ENCODE measurements around the gene ECHS1. TPM values are rescaled to one million over a fixed set of nuclear protein-coding genes. Genes with fewer than 3 reads are reported as not detected.
A peak's percentile ranks its signal among the peaks of the same experiment; 100 is the strongest.

Gene ECHS1
- total RNA-seq, 2 experiments from 2014 or later, result 47.0 to 48.5 TPM

DNA sequence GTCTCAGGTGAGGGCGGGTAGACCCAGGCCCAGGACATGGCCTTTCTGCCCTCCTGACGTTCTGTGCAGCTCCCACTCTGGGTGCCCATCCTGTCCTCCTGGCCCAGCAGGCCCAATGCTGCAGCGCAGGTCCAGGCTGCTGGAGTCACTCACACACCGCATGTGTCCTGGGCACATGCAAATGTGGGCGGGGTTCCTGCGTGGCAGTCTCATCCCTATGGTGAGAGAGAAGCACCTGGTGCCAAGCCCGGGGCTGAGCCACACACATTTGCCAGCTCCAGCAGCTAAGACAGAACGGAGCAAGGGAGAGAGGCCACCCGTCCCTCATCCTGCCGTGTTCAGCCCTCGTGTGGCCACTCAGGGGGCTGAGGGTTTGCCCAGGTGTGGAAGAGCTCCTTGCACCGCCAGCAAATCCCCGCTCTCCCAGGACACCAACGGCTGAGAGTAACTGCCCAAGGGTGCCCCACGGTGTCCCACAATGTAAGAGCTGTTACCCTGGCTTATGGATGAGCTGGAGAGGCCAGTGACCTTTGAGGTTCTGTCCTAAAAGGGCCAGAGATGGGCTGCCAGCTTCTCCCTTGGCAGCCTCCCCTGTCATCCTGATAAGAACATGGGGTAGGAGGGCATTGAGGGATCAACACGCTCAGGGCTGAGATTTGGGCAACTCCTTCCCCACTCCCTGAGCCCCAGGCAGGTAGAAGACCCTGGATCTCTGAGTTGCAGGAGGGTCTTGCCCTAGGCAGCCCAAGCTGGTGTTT lies 19.8 kb downstream of the ECHS1 start:
- Mint-ChIP-seq H3K4me1 (ENCODE audit: low read depth) (peaks cover 6% of the 10 kb centered on the region), H3K4me3 (no peak overlapping the region), H3K27ac (no peak overlapping the region), H3K9me3 (ENCODE audit: insufficient read depth) (no peaks in the 10 kb centered on the region), H3K36me3 (ENCODE audit: low read depth) (no peaks in the 10 kb centered on the region), H3K27me3 (ENCODE audit: low read depth) (peaks cover 5% of the 10 kb centered on the region)
- DNase-seq (no peak), ATAC-seq (no peak)
- POLR2A ChIA-PET, result no interaction called here
- CTCF ChIA-PET, result interaction anchor here (2.8 kb wide), 1 partner anchor 23 kb away, joined by 10 read pairs; no protein-coding TSS in a partner anchor

DNA sequence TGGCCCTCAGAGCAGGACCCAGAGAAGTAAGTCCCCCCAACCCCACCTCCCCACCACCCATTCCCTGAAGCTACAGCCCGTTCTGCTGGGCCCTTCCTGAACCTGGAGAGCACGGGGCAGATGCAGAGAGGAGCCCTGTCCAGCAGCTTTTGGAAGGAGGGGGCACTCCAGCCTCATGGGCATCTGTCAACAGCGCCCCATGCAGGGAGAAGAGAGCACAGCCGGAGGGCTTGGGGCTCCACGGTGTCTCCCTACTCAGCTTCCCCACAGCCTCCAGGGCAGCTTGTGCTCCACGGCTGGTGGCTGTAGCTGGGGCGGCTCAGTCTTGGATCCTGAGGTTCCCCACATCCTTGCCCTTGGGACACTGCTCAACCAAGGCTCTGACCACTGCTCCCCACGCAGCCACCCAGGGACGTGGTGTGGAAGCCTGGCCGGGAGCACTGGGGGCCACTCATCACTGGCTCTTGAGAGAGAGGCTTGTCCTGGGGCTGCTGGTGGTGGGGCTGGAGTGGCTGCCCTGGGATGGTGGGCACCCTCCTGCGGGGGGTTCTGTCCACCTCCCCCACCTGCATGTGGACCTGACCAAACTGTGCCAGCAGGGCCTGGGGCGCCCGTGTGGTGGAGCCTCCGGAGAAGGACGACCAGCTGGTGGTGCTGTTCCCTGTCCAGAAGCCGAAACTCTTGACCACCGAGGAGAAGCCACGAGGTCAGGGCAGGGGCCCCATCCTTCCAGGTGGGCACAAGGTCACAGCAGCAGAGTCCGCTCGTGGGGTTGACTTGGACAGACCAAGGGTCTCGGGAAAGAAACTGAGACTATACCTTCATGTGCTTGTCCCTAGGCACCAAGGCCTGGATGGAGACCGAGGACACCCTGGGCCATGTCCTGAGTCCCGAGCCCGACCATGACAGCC lies 21.5 kb downstream of the ECHS1 start:
- H3K4me3 Mint-ChIP-seq, result no peak overlapping the region
- peaks cover 3% of the 10 kb centered on the region for H3K4me1 Mint-ChIP-seq (ENCODE audit: low read depth)
- POLR2A ChIA-PET, result no interaction called here
- peaks cover 5% of the 10 kb centered on the region for H3K27me3 Mint-ChIP-seq (ENCODE audit: low read depth)
- no peaks in the 10 kb centered on the region for H3K36me3 Mint-ChIP-seq (ENCODE audit: low read depth)
- DNase-seq, result no peak
- H3K9me3 Mint-ChIP-seq (ENCODE audit: insufficient read depth), result no peaks in the 10 kb centered on the region
- CTCF ChIA-PET, result interaction anchor here (1.4 kb wide), 1 partner anchor 22 kb away, joined by 3 read pairs; no protein-coding TSS in a partner anchor
- H3K27ac Mint-ChIP-seq, result no peak overlapping the region
- no peak for ATAC-seq

DNA sequence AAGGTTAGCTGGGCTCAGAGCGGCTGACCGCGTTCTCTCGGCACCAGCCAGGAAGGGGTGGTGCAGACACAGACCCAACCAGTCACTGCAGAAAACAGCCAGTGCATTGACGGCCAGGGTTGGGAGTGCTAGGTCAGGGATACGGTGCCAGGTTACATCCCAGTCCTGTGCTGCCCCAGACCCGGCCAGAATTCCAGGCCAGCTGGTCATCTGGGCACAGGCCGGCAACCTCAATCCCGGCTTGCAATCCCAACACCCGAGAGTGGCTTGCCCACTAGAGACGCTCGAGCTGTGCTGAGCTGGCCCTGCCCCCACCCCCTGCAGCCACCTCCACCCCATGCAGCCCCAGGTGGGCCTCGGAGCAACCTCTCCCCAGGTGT lies 22.2 kb downstream of the ECHS1 start:
- Mint-ChIP-seq H3K36me3 (ENCODE audit: low read depth) (no peaks in the 10 kb centered on the region), H3K27ac (no peak overlapping the region), H3K9me3 (ENCODE audit: insufficient read depth) (no peaks in the 10 kb centered on the region), H3K4me1 (ENCODE audit: low read depth) (no peaks in the 10 kb centered on the region), H3K4me3 (no peak overlapping the region), H3K27me3 (ENCODE audit: low read depth) (peaks cover 5% of the 10 kb centered on the region)
- ATAC-seq (no peak), DNase-seq (no peak)
- CTCF ChIA-PET, result interaction anchor here (1.4 kb wide), 1 partner anchor 21 kb away, joined by 3 read pairs; no protein-coding TSS in a partner anchor
- POLR2A ChIA-PET, result no interaction called here

DNA sequence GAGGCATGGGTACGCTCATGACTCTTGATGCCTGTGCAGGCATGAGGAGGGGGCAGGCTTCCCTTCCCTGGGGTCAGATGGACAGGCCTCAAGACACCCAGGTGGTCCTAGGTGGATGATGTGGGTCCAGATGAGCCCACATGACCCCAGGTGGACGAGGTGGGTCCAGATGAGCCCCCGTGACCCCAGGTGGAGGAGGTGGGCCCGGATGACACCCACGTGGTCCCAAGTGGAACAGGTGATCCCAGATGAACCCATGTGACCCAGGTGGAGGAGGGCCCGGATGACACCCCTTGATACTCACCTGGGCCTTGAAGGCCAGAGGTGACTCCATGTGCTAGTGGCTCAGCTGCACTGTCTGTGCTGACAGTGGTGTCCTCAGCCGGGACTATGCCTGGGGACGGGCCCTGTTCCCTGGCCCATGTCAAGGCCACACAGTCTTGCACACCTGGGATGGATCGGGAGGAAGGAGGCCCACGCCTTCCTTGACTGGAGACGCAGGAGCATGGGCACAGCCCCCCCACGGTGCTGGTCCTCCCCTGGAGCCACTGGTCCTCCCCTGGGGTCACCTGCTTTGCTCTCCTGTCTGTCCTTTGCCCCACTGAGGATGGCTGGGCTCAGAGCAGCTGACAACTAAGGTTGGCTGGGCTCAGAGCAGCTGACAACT lies 22.7 kb downstream of the ECHS1 start:
- CTCF ChIA-PET, result no interaction called here

DNA sequence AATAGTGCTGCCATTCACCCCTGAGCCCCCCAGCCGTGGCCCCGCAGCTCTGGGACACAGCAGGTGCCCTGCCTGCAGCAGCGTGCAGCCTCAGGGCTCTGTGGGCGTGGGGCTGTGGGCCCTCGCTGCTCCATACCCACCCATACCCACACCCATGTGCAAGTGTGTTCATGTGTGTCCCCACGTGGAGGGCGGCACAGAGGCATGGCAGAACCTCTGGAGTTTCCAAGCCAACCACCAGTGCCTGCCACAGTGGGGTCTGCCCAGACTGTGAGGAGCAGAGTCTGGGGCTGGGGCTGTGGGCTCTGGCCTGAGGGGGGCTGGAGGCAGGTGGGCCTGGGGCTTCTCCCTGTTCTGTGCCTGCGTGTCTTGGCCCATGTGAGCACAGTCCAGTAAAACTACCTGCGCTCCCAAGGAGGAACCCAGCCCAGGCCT lies 23.6 kb downstream of the ECHS1 start:
- ATAC-seq, result no peak
- DNase-seq, result no peak
- no peak overlapping the region for H3K4me3 Mint-ChIP-seq
- H3K27ac Mint-ChIP-seq, result no peak overlapping the region
- no peaks in the 10 kb centered on the region for H3K9me3 Mint-ChIP-seq (ENCODE audit: insufficient read depth)
- ChIA-PET POLR2A (no interaction called here), CTCF (no interaction called here)
- H3K27me3 Mint-ChIP-seq (ENCODE audit: low read depth), result peaks cover 13% of the 10 kb centered on the region
- no peaks in the 10 kb centered on the region for H3K4me1 Mint-ChIP-seq (ENCODE audit: low read depth)
- H3K36me3 Mint-ChIP-seq (ENCODE audit: low read depth), result no peaks in the 10 kb centered on the region

More for the DNA sequence above, 22.7 kb downstream of the ECHS1 start:
- Mint-ChIP-seq H3K4me3 (no peak overlapping the region), H3K27ac (no peak overlapping the region), H3K27me3 (ENCODE audit: low read depth) (peaks cover 10% of the 10 kb centered on the region), H3K4me1 (ENCODE audit: low read depth) (no peaks in the 10 kb centered on the region), H3K36me3 (ENCODE audit: low read depth) (no peaks in the 10 kb centered on the region), H3K9me3 (ENCODE audit: insufficient read depth) (no peaks in the 10 kb centered on the region)
- POLR2A ChIA-PET, result no interaction called here
- ATAC-seq (no peak), DNase-seq (no peak)

DNA sequence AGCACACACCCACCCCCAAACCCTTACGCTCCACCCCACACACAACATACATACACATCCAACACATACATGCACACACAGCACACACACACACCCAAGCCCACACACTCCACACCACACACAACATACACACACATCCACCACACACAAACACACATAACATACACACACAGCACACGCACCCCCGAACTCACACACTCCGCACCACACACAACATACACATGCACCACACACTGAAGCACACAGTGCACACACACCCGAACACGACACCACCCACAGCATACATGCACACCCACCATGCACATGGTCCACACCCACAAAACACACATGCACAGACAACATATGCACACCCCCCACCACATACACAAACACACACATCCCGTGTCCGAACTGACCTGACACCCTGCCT lies 24.0 kb downstream of the ECHS1 start:
- H3K27me3 Mint-ChIP-seq (ENCODE audit: low read depth), result peaks cover 15% of the 10 kb centered on the region
- H3K27ac Mint-ChIP-seq, result peak overlapping the region; percentile 2
- POLR2A ChIA-PET, result no interaction called here
- H3K4me3 Mint-ChIP-seq, result no peak overlapping the region
- no peaks in the 10 kb centered on the region for H3K36me3 Mint-ChIP-seq (ENCODE audit: low read depth)
- CTCF ChIA-PET, result no interaction called here
- no peaks in the 10 kb centered on the region for H3K4me1 Mint-ChIP-seq (ENCODE audit: low read depth)
- H3K9me3 Mint-ChIP-seq (ENCODE audit: insufficient read depth), result no peaks in the 10 kb centered on the region
- DNase-seq (no peak), ATAC-seq (no peak)

DNA sequence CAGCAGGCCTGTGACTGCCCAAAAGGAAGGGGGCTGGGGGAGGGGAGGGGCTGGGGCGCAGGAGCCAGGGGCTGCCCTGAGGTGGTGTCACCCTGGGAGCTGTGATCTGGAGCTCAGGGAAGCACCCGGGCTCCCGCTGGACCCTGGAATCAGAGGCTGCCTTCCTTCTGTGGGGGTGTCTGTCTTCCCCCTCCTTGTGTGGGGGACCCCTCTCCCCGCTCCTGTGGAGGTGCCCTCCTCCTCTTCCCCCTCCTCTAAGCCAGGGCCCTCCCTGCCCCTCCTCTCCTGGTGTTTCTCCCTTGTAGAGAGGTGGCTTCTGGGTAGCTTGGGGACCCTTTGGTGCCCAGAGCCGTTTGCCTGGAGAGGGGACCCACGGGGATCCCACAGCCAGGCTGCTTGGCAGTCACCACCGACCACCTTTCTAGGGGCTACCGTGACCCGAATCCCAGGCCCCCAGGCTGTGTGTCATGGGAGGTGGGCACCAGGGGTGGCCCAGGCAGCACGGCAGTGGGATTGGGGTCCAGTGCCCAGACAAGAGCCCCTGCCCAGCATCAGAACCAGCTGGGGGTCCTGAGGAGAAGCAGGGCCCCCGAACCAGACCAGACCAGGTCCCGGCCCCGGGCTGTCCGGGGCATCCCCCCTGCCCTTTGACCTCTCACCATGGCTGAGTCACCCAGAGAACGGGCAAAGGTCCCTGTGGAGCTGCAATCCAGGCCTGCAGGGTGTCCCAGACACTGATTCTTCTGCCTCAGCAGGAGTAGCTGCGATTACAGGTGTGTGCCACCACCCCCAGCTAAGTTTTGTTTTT lies 25.2 kb downstream of the ECHS1 start:
- CTCF ChIA-PET, result interaction anchor here (0.8 kb wide), 1 partner anchor 18 kb away, joined by 4 read pairs; no protein-coding TSS in a partner anchor
- POLR2A ChIA-PET, result no interaction called here

DNA sequence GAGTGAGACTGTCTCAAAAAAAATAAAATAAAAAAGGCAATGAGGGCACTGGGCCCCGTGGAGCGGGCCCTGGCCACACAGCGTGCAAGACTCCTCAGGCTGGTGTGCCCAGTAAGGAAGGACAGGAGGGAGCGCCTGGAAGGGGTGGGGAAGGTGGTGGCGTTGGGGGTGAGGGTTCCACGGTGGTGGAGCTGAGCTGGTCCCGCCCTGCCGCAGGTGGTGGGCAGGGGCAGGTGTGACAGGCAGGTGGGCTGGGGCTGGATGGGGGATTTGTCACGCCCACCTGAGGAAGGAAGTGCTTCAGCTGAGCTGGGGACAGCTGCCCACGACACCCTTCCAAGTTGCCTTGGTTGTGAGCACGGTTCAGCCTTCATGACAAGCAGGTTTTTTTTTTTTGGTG lies 26.7 kb downstream of the ECHS1 start:
- ATAC-seq (no peak), DNase-seq (no peak)
- no peaks in the 10 kb centered on the region for H3K9me3 Mint-ChIP-seq (ENCODE audit: insufficient read depth)
- peaks cover 30% of the 10 kb centered on the region for H3K27me3 Mint-ChIP-seq (ENCODE audit: low read depth)
- peaks cover 5% of the 10 kb centered on the region for H3K4me1 Mint-ChIP-seq (ENCODE audit: low read depth)
- no peak overlapping the region for H3K27ac Mint-ChIP-seq
- no peak overlapping the region for H3K4me3 Mint-ChIP-seq
- ChIA-PET CTCF (no interaction called here), POLR2A (no interaction called here)
- no peaks in the 10 kb centered on the region for H3K36me3 Mint-ChIP-seq (ENCODE audit: low read depth)

More for the DNA sequence above, 25.2 kb downstream of the ECHS1 start:
- no peaks in the 10 kb centered on the region for H3K9me3 Mint-ChIP-seq (ENCODE audit: insufficient read depth)
- ATAC-seq (no peak), DNase-seq (no peak)
- H3K27ac Mint-ChIP-seq, result no peak overlapping the region
- H3K4me3 Mint-ChIP-seq, result no peak overlapping the region
- peaks cover 5% of the 10 kb centered on the region for H3K4me1 Mint-ChIP-seq (ENCODE audit: low read depth)
- H3K36me3 Mint-ChIP-seq (ENCODE audit: low read depth), result no peaks in the 10 kb centered on the region
- peaks cover 22% of the 10 kb centered on the region for H3K27me3 Mint-ChIP-seq (ENCODE audit: low read depth)

DNA sequence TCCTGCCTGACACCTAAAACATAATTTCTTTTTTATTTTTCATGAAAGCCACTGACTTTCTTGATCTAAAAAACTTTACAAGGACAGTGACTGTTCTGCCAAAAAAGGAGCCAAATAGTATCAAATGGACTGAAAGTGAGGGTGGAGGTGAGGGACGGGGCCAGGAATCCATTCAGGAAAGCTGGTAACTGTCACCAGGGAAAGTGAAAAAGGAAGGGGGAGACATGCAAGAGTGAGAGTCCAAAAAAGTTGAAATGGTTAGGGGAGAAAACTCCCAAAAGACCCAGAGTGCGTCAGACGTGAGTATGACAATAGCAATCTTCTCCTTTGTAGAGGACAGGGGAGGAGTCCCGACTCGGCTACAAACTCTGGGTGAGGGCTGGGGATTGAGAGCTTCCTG lies 28.9 kb downstream of the ECHS1 start:
- ATAC-seq (no peak), DNase-seq (no peak)
- no peaks in the 10 kb centered on the region for H3K9me3 Mint-ChIP-seq (ENCODE audit: insufficient read depth)
- H3K27ac Mint-ChIP-seq, result no peak overlapping the region
- H3K27me3 Mint-ChIP-seq (ENCODE audit: low read depth), result peaks cover 29% of the 10 kb centered on the region
- CTCF ChIA-PET, result no interaction called here
- POLR2A ChIA-PET, result no interaction called here
- no peaks in the 10 kb centered on the region for H3K36me3 Mint-ChIP-seq (ENCODE audit: low read depth)
- H3K4me1 Mint-ChIP-seq (ENCODE audit: low read depth), result peaks cover 5% of the 10 kb centered on the region
- no peak overlapping the region for H3K4me3 Mint-ChIP-seq

DNA sequence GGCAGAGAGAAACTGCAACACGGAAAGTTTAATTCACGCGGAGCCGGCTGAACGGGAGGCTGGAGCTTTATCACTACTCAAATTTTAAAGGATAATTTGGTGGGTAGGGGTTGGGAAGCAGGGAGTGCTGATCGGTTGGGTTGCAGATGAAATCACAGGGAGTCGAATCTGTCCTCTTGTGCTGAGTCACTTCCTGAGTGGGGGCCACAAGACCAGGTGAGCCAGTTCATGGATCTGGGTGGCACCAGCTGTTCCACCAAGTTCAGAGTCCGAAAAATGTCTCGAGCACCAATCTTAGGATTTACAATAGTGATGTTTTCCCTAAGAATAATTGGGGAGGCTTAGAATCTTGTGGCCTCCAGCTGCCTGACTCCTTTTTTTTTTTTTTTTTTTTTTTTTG lies 29.6 kb downstream of the ECHS1 start:
- Mint-ChIP-seq H3K9me3 (ENCODE audit: insufficient read depth) (no peaks in the 10 kb centered on the region), H3K27ac (no peak overlapping the region), H3K36me3 (ENCODE audit: low read depth) (no peaks in the 10 kb centered on the region), H3K4me1 (ENCODE audit: low read depth) (peaks cover 5% of the 10 kb centered on the region), H3K4me3 (no peak overlapping the region), H3K27me3 (ENCODE audit: low read depth) (peaks cover 25% of the 10 kb centered on the region)
- DNase-seq (no peak), ATAC-seq (no peak)
- CTCF ChIA-PET, result no interaction called here
- POLR2A ChIA-PET, result no interaction called here

DNA sequence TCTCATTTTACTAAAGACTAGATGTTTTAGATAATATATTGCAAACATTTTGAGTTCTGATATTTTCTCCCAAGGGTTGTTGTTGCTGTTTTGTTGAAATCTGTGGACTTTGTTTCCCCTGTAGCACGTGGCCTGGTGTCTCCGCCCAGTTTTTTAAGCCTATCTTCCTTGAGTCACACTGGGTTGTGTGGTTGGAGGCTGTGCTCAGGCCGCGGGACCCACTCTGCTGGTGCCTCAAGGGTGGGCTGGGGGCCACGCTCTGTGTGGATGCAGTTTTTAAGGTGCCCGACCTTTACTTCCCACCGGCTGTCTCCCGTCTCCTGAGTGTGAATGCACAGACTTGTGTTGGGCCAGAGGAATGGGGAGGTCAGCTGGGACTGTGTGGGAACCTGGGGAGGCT lies 30.2 kb downstream of the ECHS1 start:
- ChIA-PET CTCF (no interaction called here), POLR2A (no interaction called here)
- Mint-ChIP-seq H3K4me3 (no peak overlapping the region), H3K4me1 (ENCODE audit: low read depth) (peaks cover 5% of the 10 kb centered on the region), H3K27me3 (ENCODE audit: low read depth) (peaks cover 25% of the 10 kb centered on the region), H3K9me3 (ENCODE audit: insufficient read depth) (no peaks in the 10 kb centered on the region), H3K36me3 (ENCODE audit: low read depth) (no peaks in the 10 kb centered on the region), H3K27ac (no peak overlapping the region)
- no peak for ATAC-seq
- no peak for DNase-seq

Data from activated CD8-positive, alpha-beta T cell treated with anti-CD3 and anti-CD28 coated beads, Interleukin-2, amount 10 ng/mL, durations not matched to agents 7 days and 5 days (primary cell).